H1 (cell line): ENCODE results near the gene TUBGCP3. TPM values are rescaled to one million over a fixed set of nuclear protein-coding genes. Genes with fewer than 3 reads are reported as not detected.

ENCODE experiments used
- CHD1 ChIP-seq: IDR thresholded peaks from 2 replicates; pipeline ENCODE4 v1.6.1; 2012; ENCODE audit warnings: low read depth, low read length, improper control_type of control experiment
- CTCF ChIP-seq, 3 experiments: IDR thresholded peaks; 1 replicate in 2 of 3; 2 replicates in 1 of 3; pipeline versions ENCODE4 v1.5.1 to v1.6.1; 2011; ENCODE audit warnings: low read length in 3 of 3, mild to moderate bottlenecking in 3 of 3, inconsistent platforms in 2 of 3, low read depth in 1 of 3, moderate library complexity in 1 of 3; ENCODE audit not compliant: insufficient read depth in 1 of 3; ENCODE audit errors: control extremely low read depth in 1 of 3
- polyA plus RNA-seq, 7 experiments: library from polyadenylated mRNA; depleted of rRNA in 3 of 7; stranded (reverse) in 5 of 7; unstranded in 2 of 7; fragments of >200 nt in 5 of 7; fragments of 200-250 nt in 2 of 7; gene quantifications; 1 replicate in 5 of 7; 2 replicates in 1 of 7; 4 replicates in 1 of 7; pipeline versions ENCODE4 v1.2.1 to v1.2.3, GENCODE V29; 2011 to 2013; ENCODE audit warnings: missing spikeins in 2 of 7, mixed read lengths in 2 of 7
- total RNA-seq: library from RNA; stranded (reverse); fragmentation: NEBNext Ultra II Directional; extraction: Animal tissue kit (Norgen Biotek cat#: 25700); gene quantifications from 2 replicates; pipeline ENCODE4 v1.2.1, GENCODE V29; 2021

The TUBGCP3 gene
- total and polyA plus RNA-seq, 2 of the 8 experiments (the other 6 are each of a cell fraction or from before 2014, with no cell fraction given): 27.0 to 31.7 TPM

GRCh38 chr13:112579310-112579843, 8.6 kb downstream of the TUBGCP3 start (continued):
- TF ChIP-seq CTCF (IDR thresholded peaks at IDR 0.05; ENCODE audit: control extremely low read depth in 1 of 3, insufficient read depth in 1 of 3, low read depth in 1 of 3, low read length in 3 of 3): no peak
- TF ChIP-seq CHD1: no peak
